Measurements from ENCODE around the gene ZNF385B.

Gene ZNF385B

DNA sequence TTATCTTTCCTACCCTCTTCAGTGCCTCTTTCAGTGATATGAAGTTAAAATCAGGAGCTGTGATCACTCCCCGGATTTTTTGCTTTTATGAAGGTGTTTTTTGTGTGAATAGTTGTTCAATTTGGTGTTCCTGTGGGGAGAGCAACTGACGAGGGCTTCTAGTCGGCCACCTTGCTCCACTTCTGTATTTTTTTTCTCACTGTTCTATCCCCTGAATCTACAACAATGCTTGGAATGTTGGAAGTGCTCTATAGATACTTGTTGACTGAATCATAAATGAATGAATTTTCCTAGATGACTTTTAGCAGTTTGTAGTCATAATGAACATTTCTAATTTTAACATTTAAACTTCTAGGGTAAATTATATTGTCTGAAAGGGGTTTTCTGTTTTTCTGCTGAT, 247.3 kb downstream of the ZNF385B start:
- H3K4me2 ChIP-seq (ENCODE audit: low read length): no peak overlapping the region

DNA sequence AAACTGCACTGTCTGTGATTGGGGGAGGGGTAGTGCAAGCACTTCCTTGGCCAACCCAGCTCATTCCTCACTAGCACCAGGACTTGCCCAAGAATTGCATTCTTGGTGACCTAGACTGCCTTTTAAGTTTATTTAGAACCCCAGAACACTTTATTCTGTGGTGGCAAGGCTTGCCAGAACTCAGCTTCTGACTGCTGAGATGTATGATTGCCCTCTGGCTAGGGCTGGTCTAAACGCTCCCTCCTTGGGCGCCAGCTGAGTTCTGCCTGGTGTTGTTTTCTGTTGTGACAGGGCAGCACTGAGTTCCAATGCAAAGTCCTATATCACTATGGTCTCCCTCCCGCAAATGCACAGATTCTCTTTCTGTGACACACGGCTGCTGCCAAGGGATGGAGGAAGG, 247.7 kb downstream of the ZNF385B start:
- Histone ChIP-seq H3K4me1 (ENCODE audit: low read length) (peaks cover 19% of the 10 kb centered on the region), H3K36me3 (replicated peaks; ENCODE audit: low read depth, low read length) (no peaks in the 10 kb centered on the region), H4K20me1 (ENCODE audit: insufficient read depth, low read length) (no peaks in the 10 kb centered on the region), H3K4me3 (ENCODE audit: low read length) (no peak overlapping the region), H3K9ac (ENCODE audit: low read length) (no peak overlapping the region), H3K4me2 (ENCODE audit: low read length) (no peak overlapping the region), H3K9me3 (ENCODE audit: insufficient read depth, low read length) (no peaks in the 10 kb centered on the region), H3K27ac (ENCODE audit: low read length) (no peak overlapping the region), H2AFZ (ENCODE audit: low read depth, low read length) (no peak overlapping the region), H3K79me2 (ENCODE audit: low read length) (no peaks in the 10 kb centered on the region), H3K27me3 (ENCODE audit: low read depth, low read length) (no peaks in the 10 kb centered on the region)
- TF ChIP-seq, protein P1, sequence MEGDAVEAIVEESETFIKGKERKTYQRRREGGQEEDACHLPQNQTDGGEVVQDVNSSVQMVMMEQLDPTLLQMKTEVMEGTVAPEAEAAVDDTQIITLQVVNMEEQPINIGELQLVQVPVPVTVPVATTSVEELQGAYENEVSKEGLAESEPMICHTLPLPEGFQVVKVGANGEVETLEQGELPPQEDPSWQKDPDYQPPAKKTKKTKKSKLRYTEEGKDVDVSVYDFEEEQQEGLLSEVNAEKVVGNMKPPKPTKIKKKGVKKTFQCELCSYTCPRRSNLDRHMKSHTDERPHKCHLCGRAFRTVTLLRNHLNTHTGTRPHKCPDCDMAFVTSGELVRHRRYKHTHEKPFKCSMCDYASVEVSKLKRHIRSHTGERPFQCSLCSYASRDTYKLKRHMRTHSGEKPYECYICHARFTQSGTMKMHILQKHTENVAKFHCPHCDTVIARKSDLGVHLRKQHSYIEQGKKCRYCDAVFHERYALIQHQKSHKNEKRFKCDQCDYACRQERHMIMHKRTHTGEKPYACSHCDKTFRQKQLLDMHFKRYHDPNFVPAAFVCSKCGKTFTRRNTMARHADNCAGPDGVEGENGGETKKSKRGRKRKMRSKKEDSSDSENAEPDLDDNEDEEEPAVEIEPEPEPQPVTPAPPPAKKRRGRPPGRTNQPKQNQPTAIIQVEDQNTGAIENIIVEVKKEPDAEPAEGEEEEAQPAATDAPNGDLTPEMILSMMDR (IDR thresholded peaks at IDR 0.05; ENCODE audit: low read depth, low read length): no peak
- no peak for TF ChIP-seq EZH2phosphoT487 (IDR thresholded peaks at IDR 0.05; ENCODE audit: low read depth)

More for the DNA sequence above, 247.3 kb downstream of the ZNF385B start:
- no peaks in the 10 kb centered on the region for H4K20me1 ChIP-seq (ENCODE audit: insufficient read depth, low read length)
- no peak for TF ChIP-seq EZH2phosphoT487 (IDR thresholded peaks at IDR 0.05; ENCODE audit: low read depth)
- TF ChIP-seq, protein P1 (IDR thresholded peaks at IDR 0.05; ENCODE audit: low read depth, low read length): no peak
- H3K9me3 ChIP-seq (ENCODE audit: insufficient read depth, low read length): no peaks in the 10 kb centered on the region
- no peaks in the 10 kb centered on the region for H3K79me2 ChIP-seq (ENCODE audit: low read length)
- H3K27me3 ChIP-seq (ENCODE audit: low read depth, low read length): no peaks in the 10 kb centered on the region
- H3K4me3 ChIP-seq (ENCODE audit: low read length): no peak overlapping the region
- H2AFZ ChIP-seq (ENCODE audit: low read depth, low read length): no peak overlapping the region
- H3K36me3 ChIP-seq (replicated peaks; ENCODE audit: low read depth, low read length): no peaks in the 10 kb centered on the region
- H3K4me1 ChIP-seq (ENCODE audit: low read length): peaks cover 19% of the 10 kb centered on the region
- H3K27ac ChIP-seq (ENCODE audit: low read length): no peak overlapping the region
- H3K9ac ChIP-seq (ENCODE audit: low read length): no peak overlapping the region

DNA sequence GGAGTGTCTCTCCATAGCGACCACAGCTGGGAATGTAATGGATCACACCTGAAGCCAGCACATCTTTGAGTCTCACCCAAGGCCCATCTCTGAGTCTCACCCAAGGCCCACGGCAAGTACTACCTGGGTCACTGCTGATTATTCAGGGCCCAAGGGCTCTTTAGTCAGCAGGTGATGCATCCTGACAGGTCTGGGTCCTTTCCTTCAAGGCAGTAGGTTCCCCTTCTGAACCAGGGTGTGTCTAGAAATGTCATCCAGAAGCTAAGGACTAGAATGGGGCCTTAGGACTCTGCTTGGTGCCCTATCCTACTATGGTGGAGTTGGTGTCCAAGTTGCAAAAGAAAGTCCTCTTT, 248.1 kb downstream of the ZNF385B start:
- Histone ChIP-seq H3K79me2 (ENCODE audit: low read length) (no peaks in the 10 kb centered on the region), H3K4me2 (ENCODE audit: low read length) (no peak overlapping the region), H3K4me1 (ENCODE audit: low read length) (peaks cover 17% of the 10 kb centered on the region), H2AFZ (ENCODE audit: low read depth, low read length) (no peak overlapping the region), H3K4me3 (ENCODE audit: low read length) (no peak overlapping the region), H3K27ac (ENCODE audit: low read length) (no peak overlapping the region), H4K20me1 (ENCODE audit: insufficient read depth, low read length) (no peaks in the 10 kb centered on the region), H3K27me3 (ENCODE audit: low read depth, low read length) (no peaks in the 10 kb centered on the region), H3K36me3 (replicated peaks; ENCODE audit: low read depth, low read length) (no peaks in the 10 kb centered on the region), H3K9ac (ENCODE audit: low read length) (no peak overlapping the region), H3K9me3 (ENCODE audit: insufficient read depth, low read length) (no peaks in the 10 kb centered on the region)
- TF ChIP-seq, protein P1 (IDR thresholded peaks at IDR 0.05; ENCODE audit: low read depth, low read length): no peak
- TF ChIP-seq EZH2phosphoT487 (IDR thresholded peaks at IDR 0.05; ENCODE audit: low read depth): no peak

DNA sequence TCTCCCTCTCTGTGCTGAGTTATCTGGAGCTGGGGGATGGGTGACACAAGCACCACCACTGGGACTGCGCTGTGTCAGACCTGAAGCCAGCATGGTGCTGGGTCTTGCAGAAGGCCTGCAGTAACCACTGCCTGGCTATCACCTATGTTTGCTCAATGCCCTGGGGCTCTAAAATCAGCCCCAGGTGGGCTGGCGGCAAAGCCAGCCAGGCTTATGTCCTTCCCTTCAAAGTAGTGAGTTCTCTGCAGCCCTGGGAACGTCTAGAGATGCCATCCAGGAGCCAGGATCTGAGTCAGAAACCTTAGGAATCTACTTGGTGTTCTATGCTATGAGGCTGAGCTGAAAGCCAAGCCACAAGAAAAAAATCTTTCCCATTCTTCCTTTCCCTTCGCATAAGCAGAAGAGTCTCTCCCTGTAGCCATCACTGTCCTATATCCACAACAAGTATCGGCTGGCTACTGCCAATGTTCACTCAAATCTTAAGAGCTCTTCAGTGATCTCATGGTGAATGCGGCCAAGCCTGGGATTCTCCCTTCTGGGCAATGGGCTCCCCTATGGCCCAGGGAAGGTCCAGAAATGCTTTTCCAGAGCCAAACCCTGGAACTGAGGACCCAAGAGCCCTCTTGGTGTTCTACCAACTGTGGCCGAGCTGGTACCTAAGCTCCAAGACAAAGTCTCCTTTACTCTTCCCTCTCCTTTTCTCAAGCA, 248.7 kb downstream of the ZNF385B start:
- H4K20me1 ChIP-seq (ENCODE audit: insufficient read depth, low read length): no peaks in the 10 kb centered on the region
- no peak overlapping the region for H3K4me3 ChIP-seq (ENCODE audit: low read length)
- no peaks in the 10 kb centered on the region for H3K36me3 ChIP-seq (replicated peaks; ENCODE audit: low read depth, low read length)
- H3K9me3 ChIP-seq (ENCODE audit: insufficient read depth, low read length): no peaks in the 10 kb centered on the region
- TF ChIP-seq, protein P1 (IDR thresholded peaks at IDR 0.05; ENCODE audit: low read depth, low read length): no peak
- no peak for TF ChIP-seq EZH2phosphoT487 (IDR thresholded peaks at IDR 0.05; ENCODE audit: low read depth)
- H3K27ac ChIP-seq (ENCODE audit: low read length): no peak overlapping the region
- peaks cover 12% of the 10 kb centered on the region for H3K4me1 ChIP-seq (ENCODE audit: low read length)
- no peak overlapping the region for H2AFZ ChIP-seq (ENCODE audit: low read depth, low read length)
- no peak overlapping the region for H3K9ac ChIP-seq (ENCODE audit: low read length)
- no peaks in the 10 kb centered on the region for H3K79me2 ChIP-seq (ENCODE audit: low read length)
- H3K27me3 ChIP-seq (ENCODE audit: low read depth, low read length): no peaks in the 10 kb centered on the region
- H3K4me2 ChIP-seq (ENCODE audit: low read length): no peak overlapping the region
